Thymus (tissue), 14 donors: Measurements from ENCODE around the gene CD109. TPM values are rescaled to one million over a fixed set of nuclear protein-coding genes. Genes with fewer than 3 reads are reported as not detected.

Experiments
- DNase-seq, 9 donors: peaks; one replicate each; pipeline ENCODE4 v3.0.0-alpha.2; 2013; ENCODE audit warnings: low spot score in 9 of 9, low read depth in 6 of 9, missing footprints in 1 of 9
- H3K27ac ChIP-seq, 2 donors: one replicate each; pipeline ENCODE4 v1.5.1; 2013; ENCODE audit warnings: control low read depth in 1 of 2, low read depth in 1 of 2, low read length in 1 of 2, mild to moderate bottlenecking in 1 of 2, moderate library complexity in 1 of 2
- H3K27me3 ChIP-seq, 2 donors: one replicate each; pipeline ENCODE4 v1.5.1; 2013; ENCODE audit warnings: low read length in 1 of 2; ENCODE audit not compliant: control insufficient read depth in 2 of 2, insufficient read depth in 1 of 2
- H3K36me3 ChIP-seq, 2 donors: one replicate each; pipeline ENCODE4 v1.5.1; 2013; ENCODE audit warnings: low read length in 1 of 2, mild to moderate bottlenecking in 1 of 2, moderate library complexity in 1 of 2; ENCODE audit not compliant: control insufficient read depth in 2 of 2, insufficient read depth in 2 of 2
- H3K4me1 ChIP-seq, 2 donors: one replicate each; pipeline ENCODE4 v1.5.1; 2013; ENCODE audit warnings: low read length in 2 of 2; ENCODE audit not compliant: control insufficient read depth in 2 of 2, insufficient read depth in 2 of 2
- H3K4me3 ChIP-seq, 2 donors: one replicate each; pipeline ENCODE4 v1.5.1; 2013; ENCODE audit warnings: low read length in 2 of 2, control low read depth in 1 of 2, mild to moderate bottlenecking in 1 of 2
- H3K9me3 ChIP-seq, 2 donors: one replicate each; pipeline ENCODE4 v1.5.1; 2013; ENCODE audit warnings: low read length in 1 of 2, mild to moderate bottlenecking in 1 of 2; ENCODE audit not compliant: control insufficient read depth in 2 of 2, insufficient read depth in 1 of 2
- WGBS: extraction: QIAGEN DNeasy Blood & Tissue Kit; methylation state at CpG from one replicate; pipeline ENCODE4 v1.1.7; 2013; 5-methylcytosine and 5-hydroxymethylcytosine counted together
- long read RNA-seq, 10 donors: transcript quantifications; one replicate each; lab custom pipeline, GENCODE V29; 2026
- polyA plus RNA-seq: library from polyadenylated mRNA; stranded (reverse); fragments of 200-250 nt; gene quantifications from one replicate; pipeline ENCODE4 v1.2.3, GENCODE V29; 2013
- total RNA-seq: library from RNA; stranded (reverse); fragments of 120-200 nt; gene quantifications from one replicate; pipeline ENCODE4 v1.2.4, GENCODE V29; 2013
- donor health status: healthy.

The CD109 gene
- total RNA-seq = 5.0 TPM
- polyA plus RNA-seq = 1.5 TPM
- long read RNA-seq, donor 1 = 0 reads
- long read RNA-seq, donor 2 = 0 reads
- long read RNA-seq, donor 3 = 0 reads
- long read RNA-seq, donor 4 = 0 reads
- long read RNA-seq, donor 5 = 0 reads
- long read RNA-seq, donor 6 = 0 reads
- long read RNA-seq, donor 7 = 0 reads
- long read RNA-seq, donor 8 = 0 reads
- long read RNA-seq, donor 9 = 0 reads
- long read RNA-seq, donor 10 = 0 reads

DNA sequence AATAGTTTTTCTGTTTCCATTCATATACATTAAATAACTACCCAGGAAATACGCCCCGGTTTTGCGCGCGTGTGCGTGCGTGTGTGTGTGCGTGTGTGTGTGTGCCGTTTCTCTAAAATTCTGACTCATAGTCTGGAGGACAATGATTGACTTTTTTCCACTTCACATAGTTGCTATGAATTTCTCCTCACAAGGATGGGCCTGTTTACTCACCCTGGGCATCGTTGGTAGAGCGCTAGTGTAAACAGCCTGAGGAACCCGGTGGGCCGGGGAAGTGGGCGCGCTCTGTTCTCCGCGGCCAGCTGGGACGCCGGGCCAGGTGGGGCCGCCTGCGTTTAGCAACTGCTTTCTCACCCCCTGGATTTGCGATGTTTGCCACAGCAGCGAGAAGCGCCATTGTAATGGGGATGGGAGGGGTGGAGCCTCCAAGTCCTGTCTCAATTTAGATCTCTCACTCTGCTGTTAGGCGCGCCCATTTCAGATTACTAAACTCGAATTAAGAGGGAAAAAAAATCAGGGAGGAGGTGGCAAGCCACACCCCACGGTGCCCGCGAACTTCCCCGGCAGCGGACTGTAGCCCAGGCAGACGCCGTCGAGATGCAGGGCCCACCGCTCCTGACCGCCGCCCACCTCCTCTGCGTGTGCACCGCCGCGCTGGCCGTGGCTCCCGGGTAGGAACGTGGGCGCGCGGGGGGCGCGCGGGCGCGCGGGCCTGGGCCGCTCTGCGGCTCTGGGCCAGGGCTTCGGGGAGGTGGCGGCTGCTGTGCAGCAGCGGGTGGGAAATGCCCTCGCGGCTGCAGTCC is at the start of gene CD109:
Gene CD109 (plus strand): TSS at position 585 of the 803 bp plus-strand sequence. CDS start 13 bp downstream, at position 598.
- H3K4me3 ChIP-seq = peak within 1 kb of the TSS; percentile 63 to 66
- no peaks in the 10 kb centered on the region for H3K27me3 ChIP-seq
- WGBS = under 1% methylated on average over 61 of the region's 61 CpGs
- H3K27ac ChIP-seq = peak within 1 kb of the TSS; percentile 47 to 86
- H3K36me3 ChIP-seq = no peaks in the 10 kb centered on the region
- peaks cover 7 to 25% of the 10 kb centered on the region in 2 donors for H3K4me1 ChIP-seq
- H3K9me3 ChIP-seq = no peaks in the 10 kb centered on the region
- DNase-seq = peak in 8 of 9 donors; percentile 34 to 84 (median 52)

DNA sequence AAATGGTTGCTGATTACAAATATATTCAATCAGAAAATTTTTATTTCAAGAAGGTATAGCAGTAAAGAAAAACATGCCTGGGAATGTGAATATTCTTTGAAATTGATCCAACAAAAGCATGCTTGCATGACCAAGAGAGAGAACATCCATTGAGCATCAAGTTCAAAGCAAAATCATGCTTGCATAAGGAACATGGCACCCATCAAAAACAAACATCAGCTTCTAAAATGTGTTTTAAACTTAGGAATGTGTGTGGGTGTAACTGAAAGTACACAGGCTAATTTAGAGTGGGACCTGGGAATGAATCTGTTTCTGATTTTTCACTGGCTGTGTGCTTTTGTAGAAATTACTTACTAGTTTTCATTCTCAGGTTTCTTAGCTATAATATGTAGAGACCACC is 47.8 kb upstream of the CD109 start:
- no peaks in the 10 kb centered on the region for H3K27me3 ChIP-seq
- no peaks in the 10 kb centered on the region for H3K9me3 ChIP-seq
- H3K4me1 ChIP-seq = no peaks in the 10 kb centered on the region
- no peak for DNase-seq
- H3K4me3 ChIP-seq = no peak overlapping the region
- H3K27ac ChIP-seq = no peak overlapping the region
- peaks cover 0 to 5% of the 10 kb centered on the region in 2 donors for H3K36me3 ChIP-seq

DNA sequence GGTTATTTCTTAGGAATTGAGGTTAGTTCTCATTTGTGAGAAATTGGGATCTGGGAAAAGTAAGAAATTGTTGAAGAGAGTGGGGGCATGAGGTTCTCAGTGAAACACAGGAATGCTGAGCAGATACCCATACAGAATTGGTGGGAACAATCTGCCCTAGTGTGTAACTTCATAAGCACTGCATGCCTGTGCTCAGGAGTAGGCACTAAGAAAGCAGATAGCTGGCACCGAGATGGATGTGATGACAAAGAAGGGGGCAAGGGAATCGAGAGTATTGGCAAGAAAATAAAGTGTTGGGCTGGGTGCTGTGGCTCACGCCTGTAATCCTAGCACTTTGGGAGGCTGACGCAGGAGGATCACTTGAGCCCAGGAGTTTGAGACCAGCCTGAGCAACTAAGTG is 46.2 kb upstream of the CD109 start:
- H3K36me3 ChIP-seq = peaks cover 0 to 5% of the 10 kb centered on the region in 2 donors
- 86% methylated on average over 4 of the region's 4 CpGs for WGBS
- H3K4me3 ChIP-seq = no peak overlapping the region
- no peak overlapping the region for H3K27ac ChIP-seq
- DNase-seq = no peak
- peaks cover 3 to 5% of the 10 kb centered on the region in 2 donors for H3K4me1 ChIP-seq
- H3K9me3 ChIP-seq = no peaks in the 10 kb centered on the region
- H3K27me3 ChIP-seq = no peaks in the 10 kb centered on the region

GRCh38 chr6:73652637-73653570 is 43.1 kb upstream of the CD109 start:
- no peaks in the 10 kb centered on the region for H3K27me3 ChIP-seq
- under 1% methylated on average over 32 of the region's 32 CpGs for WGBS
- H3K36me3 ChIP-seq = peaks cover 0 to 5% of the 10 kb centered on the region in 2 donors
- no peaks in the 10 kb centered on the region for H3K9me3 ChIP-seq
- H3K27ac ChIP-seq = peak overlapping the region; percentile 96 to 98
- peak; percentile 52 to 88 (median 72) for DNase-seq
- peak overlapping the region; percentile 86 to 97 for H3K4me3 ChIP-seq
- H3K4me1 ChIP-seq = peaks cover 4 to 8% of the 10 kb centered on the region in 2 donors

DNA sequence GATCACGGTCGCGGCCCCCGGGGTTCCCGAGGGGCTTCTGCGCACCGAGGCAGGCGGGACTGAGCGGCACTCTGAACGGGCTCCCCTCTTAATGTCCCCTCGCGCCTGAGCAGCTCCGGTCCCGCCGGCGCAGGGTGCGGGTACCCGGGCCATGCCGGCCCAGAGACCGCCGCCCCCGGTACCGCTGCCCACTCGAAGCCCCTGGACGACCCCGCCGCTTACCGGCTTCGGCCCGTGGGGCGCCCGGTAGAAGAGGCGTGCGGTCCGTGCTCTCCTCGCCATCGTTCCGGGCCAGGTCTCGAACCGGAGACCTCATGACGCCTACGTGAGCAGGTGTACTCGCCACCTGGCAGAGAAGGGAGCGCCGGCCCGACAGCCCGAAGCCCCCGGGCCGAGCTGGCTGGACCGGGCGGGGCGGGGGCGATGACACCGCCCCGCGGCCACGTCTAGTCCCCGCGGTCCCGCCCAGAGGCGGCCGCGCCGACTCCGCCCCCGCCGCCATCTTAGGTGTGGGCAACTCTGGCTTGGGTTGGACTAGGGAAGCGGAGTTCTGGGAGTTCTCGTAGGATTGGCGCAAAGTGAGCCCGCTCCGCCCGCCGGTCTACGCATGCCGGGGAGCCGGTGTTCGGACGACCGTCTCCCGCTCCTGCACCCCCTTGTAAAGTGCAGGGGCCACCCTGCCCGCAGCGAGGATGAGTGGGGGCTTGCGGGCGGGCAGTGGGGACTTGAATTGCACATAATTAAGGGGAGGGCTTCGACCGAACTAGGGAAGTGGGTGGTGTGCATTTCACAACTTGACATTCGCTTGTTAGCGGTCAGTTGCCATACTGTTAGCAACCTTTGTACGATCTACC is 42.2 kb upstream of the CD109 start, which contains the start of gene SLC17A5:
Gene SLC17A5 (minus strand): TSS at position 422 of the 854 bp plus-strand sequence. CDS start 106 bp downstream, at position 316.
- peaks cover 0 to 5% of the 10 kb centered on the region in 2 donors for H3K36me3 ChIP-seq
- WGBS = under 1% methylated on average over 90 of the region's 90 CpGs
- no peaks in the 10 kb centered on the region for H3K27me3 ChIP-seq
- peak within 1 kb of the TSS; percentile 96 to 98 for H3K27ac ChIP-seq
- H3K9me3 ChIP-seq = no peaks in the 10 kb centered on the region
- peak; percentile 64 to 94 (median 86) for DNase-seq
- H3K4me3 ChIP-seq = peak within 1 kb of the TSS; percentile 86 to 97
- H3K4me1 ChIP-seq = peaks cover 4 to 8% of the 10 kb centered on the region in 2 donors

GRCh38 chr6:73655341-73655917 is 40.6 kb upstream of the CD109 start:
- DNase-seq = no peak
- Histone ChIP-seq H3K27me3 (no peaks in the 10 kb centered on the region), H3K4me1 (peaks cover 4 to 8% of the 10 kb centered on the region in 2 donors), H3K9me3 (no peaks in the 10 kb centered on the region), H3K27ac (no peak overlapping the region), H3K36me3 (no peaks in the 10 kb centered on the region), H3K4me3 (no peak overlapping the region)
- 96% methylated on average over 2 of the region's 2 CpGs for WGBS

DNA sequence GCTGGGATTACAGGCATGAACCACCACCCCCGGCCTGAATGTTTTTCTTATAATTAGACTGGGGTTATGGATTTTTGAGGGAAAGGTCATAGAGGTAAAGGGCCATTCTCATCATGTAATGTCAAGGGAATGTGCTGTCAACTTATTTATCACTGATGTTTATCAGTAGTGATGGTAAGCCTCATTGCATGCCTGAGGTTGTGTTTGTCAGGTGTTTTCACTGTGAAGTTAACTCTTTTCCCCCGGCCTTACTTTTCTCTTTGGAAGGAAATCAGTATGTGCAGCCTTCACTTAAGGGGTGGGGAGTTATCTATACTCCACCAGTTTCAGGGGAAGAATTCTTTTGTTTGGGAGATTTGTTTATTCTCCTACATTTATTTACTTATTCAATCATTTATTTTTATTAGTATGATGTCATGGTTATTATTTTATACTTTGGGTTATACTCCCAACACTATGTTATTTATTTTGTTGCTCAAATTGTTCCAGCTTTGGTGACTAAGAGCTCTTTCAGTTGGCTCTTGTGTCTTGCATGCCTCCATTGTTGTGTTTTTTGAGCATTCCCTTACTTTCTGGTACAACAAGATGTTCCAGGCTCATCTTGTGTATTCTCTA is 39.4 kb upstream of the CD109 start:
- no peaks in the 10 kb centered on the region for H3K27me3 ChIP-seq
- no peak overlapping the region for H3K27ac ChIP-seq
- WGBS = 96% methylated on average over 2 of the region's 2 CpGs

More for the DNA sequence above, 39.4 kb upstream of the CD109 start:
- peaks cover 4 to 8% of the 10 kb centered on the region in 2 donors for H3K4me1 ChIP-seq
- H3K9me3 ChIP-seq = no peaks in the 10 kb centered on the region
- DNase-seq = no peak
- H3K4me3 ChIP-seq = no peak overlapping the region
- no peaks in the 10 kb centered on the region for H3K36me3 ChIP-seq
